Gastrocnemius medialis (tissue), 4 donors: ENCODE results near the gene SNAI1. TPM values are rescaled to one million over a fixed set of nuclear protein-coding genes. Genes with fewer than 3 reads are reported as not detected.

Experiments used
- ATAC-seq, 2 donors: fragments of 150-250 bp; one replicate each; pipeline ENCODE4 v1.9.1; 2016
- DNase-seq, 2 donors: peaks; one replicate each; pipeline ENCODE4 v3.0.0-alpha.2; 2019
- H3K27ac ChIP-seq, 4 donors: fragments of 200-600 bp; sonication (generic); 1 replicate in 1 of 4; 2 replicates in 3 of 4; pipeline ENCODE4 v1.5.1; 2016 to 2018; ENCODE audit warnings: mild to moderate bottlenecking in 2 of 4, moderate library complexity in 1 of 4
- H3K27me3 ChIP-seq, 3 donors: fragments of 200-600 bp; sonication (generic) in 2 of 3; 1 replicate in 1 of 3; 2 replicates in 2 of 3; pipeline versions ENCODE4 v1.5.1 to v1.6.0; 2016 to 2019; ENCODE audit warnings: mild to moderate bottlenecking in 1 of 3, moderate library complexity in 1 of 3
- H3K36me3 ChIP-seq, 2 donors: fragments of 200-600 bp; sonication (generic) in 1 of 2; one replicate each; pipeline ENCODE4 v1.5.1; 2017 to 2018
- H3K4me1 ChIP-seq, 2 donors: fragments of 200-600 bp; sonication (generic) in 1 of 2; one replicate each; pipeline ENCODE4 v1.5.1; 2016 to 2017; ENCODE audit warnings: mild to moderate bottlenecking in 2 of 2
- H3K4me3 ChIP-seq, 4 donors: fragments of 200-600 bp; sonication (generic) in 3 of 4; 1 replicate in 1 of 4; 2 replicates in 3 of 4; pipeline ENCODE4 v1.5.1; 2016 to 2019; ENCODE audit warnings: mild to moderate bottlenecking in 2 of 4
- H3K9me3 ChIP-seq, 3 donors: fragments of 200-600 bp; sonication (generic) in 2 of 3; 1 replicate in 1 of 3; 2 replicates in 2 of 3; pipeline ENCODE4 v1.5.1; 2016 to 2019
- POLR2A ChIP-seq, 2 donors: fragments of 450-650 bp; IDR thresholded peaks; one replicate each; pipeline ENCODE4 v1.6.1; 2017; ENCODE audit warnings: antibody characterized with exemption in 2 of 2, mild to moderate bottlenecking in 2 of 2, moderate library complexity in 2 of 2
- in situ Hi-C, 4 donors: fragments of 200-750 bp; cut with MboI; loops; one replicate each; pipeline versions ENCODE4 v1.15.0 to v1.8.0; 2017; ENCODE audit warnings: low sequenced_read_pairs in 4 of 4
- intact Hi-C: fragments of 100-400 bp; cut with DNase I; formaldehyde crosslinking; loops from one replicate; pipeline ENCODE4 v1.15.1; 2023; ENCODE audit warnings: low total_unique reads
- total RNA-seq, 4 donors: library from RNA; depleted of rRNA; stranded (reverse); fragments of >200 nt; gene quantifications; one replicate each; pipeline versions ENCODE4 v1.1.0 to v1.2.3, GENCODE V29; 2016
- TF ChIP-seq, protein P1 (sequence below), 5 experiments: fragments of 450-650 bp in 3 of 5; fragments of 200-600 bp in 2 of 5; sonication (generic) in 2 of 5; IDR thresholded peaks in 4 of 5; conservative IDR thresholded peaks in 1 of 5; 1 replicate in 4 of 5; 2 replicates in 1 of 5; pipeline ENCODE4 v1.5.1; 2016 to 2019; ENCODE audit warnings: antibody characterized with exemption in 5 of 5, mild to moderate bottlenecking in 3 of 5, moderate library complexity in 3 of 5

Gene SNAI1
- total RNA-seq, 4 donors from 2014 or later = 0.61 to 3.5 (median 1.3) TPM

GRCh38 chr20:50023116-50023805, 40.5 kb downstream of the SNAI1 start:
- Histone ChIP-seq H3K4me1 (no peaks in the 10 kb centered on the region), H3K27ac (no peak overlapping the region), H3K27me3 (no peaks in the 10 kb centered on the region), H3K4me3 (no peak overlapping the region), H3K9me3 (no peaks in the 10 kb centered on the region), H3K36me3 (no peaks in the 10 kb centered on the region)
- ATAC-seq = no peak
- intact Hi-C loops = no loop called here
- TF ChIP-seq POLR2A (IDR thresholded peaks at IDR 0.05) = no peak
- TF ChIP-seq, protein P1, sequence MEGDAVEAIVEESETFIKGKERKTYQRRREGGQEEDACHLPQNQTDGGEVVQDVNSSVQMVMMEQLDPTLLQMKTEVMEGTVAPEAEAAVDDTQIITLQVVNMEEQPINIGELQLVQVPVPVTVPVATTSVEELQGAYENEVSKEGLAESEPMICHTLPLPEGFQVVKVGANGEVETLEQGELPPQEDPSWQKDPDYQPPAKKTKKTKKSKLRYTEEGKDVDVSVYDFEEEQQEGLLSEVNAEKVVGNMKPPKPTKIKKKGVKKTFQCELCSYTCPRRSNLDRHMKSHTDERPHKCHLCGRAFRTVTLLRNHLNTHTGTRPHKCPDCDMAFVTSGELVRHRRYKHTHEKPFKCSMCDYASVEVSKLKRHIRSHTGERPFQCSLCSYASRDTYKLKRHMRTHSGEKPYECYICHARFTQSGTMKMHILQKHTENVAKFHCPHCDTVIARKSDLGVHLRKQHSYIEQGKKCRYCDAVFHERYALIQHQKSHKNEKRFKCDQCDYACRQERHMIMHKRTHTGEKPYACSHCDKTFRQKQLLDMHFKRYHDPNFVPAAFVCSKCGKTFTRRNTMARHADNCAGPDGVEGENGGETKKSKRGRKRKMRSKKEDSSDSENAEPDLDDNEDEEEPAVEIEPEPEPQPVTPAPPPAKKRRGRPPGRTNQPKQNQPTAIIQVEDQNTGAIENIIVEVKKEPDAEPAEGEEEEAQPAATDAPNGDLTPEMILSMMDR (IDR thresholded peaks at IDR 0.05 in 4 of 5, conservative IDR thresholded peaks at IDR 0.05 in 1 of 5) = no peak
- in situ Hi-C loops = no loop called here
- no peak for DNase-seq

GRCh38 chr20:50026746-50027575, 44.2 kb downstream of the SNAI1 start:
- no peak for TF ChIP-seq POLR2A (IDR thresholded peaks at IDR 0.05)
- TF ChIP-seq, protein P1 (IDR thresholded peaks at IDR 0.05 in 4 of 5, conservative IDR thresholded peaks at IDR 0.05 in 1 of 5) = no peak
- Histone ChIP-seq H3K4me1 (peaks cover 8 to 12% of the 10 kb centered on the region in 2 donors), H3K27ac (no peak overlapping the region), H3K27me3 (no peaks in the 10 kb centered on the region), H3K36me3 (no peaks in the 10 kb centered on the region), H3K4me3 (no peak overlapping the region), H3K9me3 (no peaks in the 10 kb centered on the region)
- in situ Hi-C loops = no loop called here
- DNase-seq = no peak
- intact Hi-C loops = no loop called here
- no peak for ATAC-seq

GRCh38 chr20:50027611-50028105, 44.9 kb downstream of the SNAI1 start:
- H3K4me3 ChIP-seq = no peak overlapping the region
- ATAC-seq (no peak), DNase-seq (no peak)
- no peak overlapping the region for H3K27ac ChIP-seq
- in situ Hi-C loops = no loop called here
- H3K27me3 ChIP-seq = no peaks in the 10 kb centered on the region
- no peaks in the 10 kb centered on the region for H3K9me3 ChIP-seq
- intact Hi-C loops = no loop called here
- TF ChIP-seq POLR2A (IDR thresholded peaks at IDR 0.05) = no peak
- H3K36me3 ChIP-seq = no peaks in the 10 kb centered on the region
- peaks cover 8 to 12% of the 10 kb centered on the region in 2 donors for H3K4me1 ChIP-seq

GRCh38 chr20:50029083-50029696, 46.4 kb downstream of the SNAI1 start:
- no peak overlapping the region for H3K4me3 ChIP-seq
- H3K27ac ChIP-seq = no peak overlapping the region
- in situ Hi-C loops (no loop called here), intact Hi-C loops (no loop called here)
- peaks cover 8 to 12% of the 10 kb centered on the region in 2 donors for H3K4me1 ChIP-seq
- H3K27me3 ChIP-seq = no peaks in the 10 kb centered on the region
- H3K9me3 ChIP-seq = no peaks in the 10 kb centered on the region
- no peaks in the 10 kb centered on the region for H3K36me3 ChIP-seq
- DNase-seq (no peak), ATAC-seq (no peak)
- TF ChIP-seq, protein P1 (IDR thresholded peaks at IDR 0.05 in 4 of 5, conservative IDR thresholded peaks at IDR 0.05 in 1 of 5) = no peak
- no peak for TF ChIP-seq POLR2A (IDR thresholded peaks at IDR 0.05)
